ENCODE data around the gene TRIL.

Gene TRIL

GRCh38 chr7:28958235-28958979 lies at the start of gene TRIL:
TRIL (minus strand) TSS chr7:28958330; CDS start chr7:28958046, 284 bp downstream.
- no peak for TF ChIP-seq CTCF (conservative IDR thresholded peaks at IDR 0.05; ENCODE audit: low read depth, low read length)
- no peak within 1 kb of the TSS for H2AFZ ChIP-seq (ENCODE audit: low read depth)
- H3K4me3 ChIP-seq (IDR thresholded peaks at IDR 0.05; ENCODE audit: insufficient read depth, low read depth, low read length): no peak within 1 kb of the TSS
- H4K20me1 ChIP-seq (ENCODE audit: insufficient read depth): no peaks in the 10 kb centered on the region
- no peak within 1 kb of the TSS for H3K9ac ChIP-seq
- no peak within 1 kb of the TSS for H3K4me2 ChIP-seq
- H3K79me2 ChIP-seq (ENCODE audit: insufficient read depth, low read depth): no peaks in the 10 kb centered on the region
- no peaks in the 10 kb centered on the region for H3K36me3 ChIP-seq (ENCODE audit: insufficient read depth)
- no peaks in the 10 kb centered on the region for H3K4me1 ChIP-seq (ENCODE audit: low read depth, poor library complexity, severe bottlenecking)
- H3K27ac ChIP-seq: no peak within 1 kb of the TSS
- H3K27me3 ChIP-seq (ENCODE audit: insufficient read depth, low read depth): no peaks in the 10 kb centered on the region

- Histone ChIP-seq H3K9ac (no peak overlapping the region), H3K79me2 (ENCODE audit: insufficient read depth, low read depth) (no peaks in the 10 kb centered on the region), H4K20me1 (ENCODE audit: insufficient read depth) (no peaks in the 10 kb centered on the region), H3K36me3 (ENCODE audit: insufficient read depth) (no peaks in the 10 kb centered on the region), H3K27ac (no peak overlapping the region), H3K27me3 (ENCODE audit: insufficient read depth, low read depth) (no peaks in the 10 kb centered on the region), H3K4me1 (ENCODE audit: low read depth, poor library complexity, severe bottlenecking) (no peaks in the 10 kb centered on the region), H2AFZ (ENCODE audit: low read depth) (no peak overlapping the region), H3K4me3 (IDR thresholded peaks at IDR 0.05; ENCODE audit: insufficient read depth, low read depth, low read length) (no peak overlapping the region), H3K4me2 (no peak overlapping the region)
- no peak for TF ChIP-seq CTCF (conservative IDR thresholded peaks at IDR 0.05; ENCODE audit: low read depth, low read length)
Observed at GRCh38 chr7:29007127-29007526, 49.0 kb upstream of the TRIL start.

- Histone ChIP-seq H4K20me1 (ENCODE audit: insufficient read depth) (no peaks in the 10 kb centered on the region), H3K9ac (no peak overlapping the region), H3K36me3 (ENCODE audit: insufficient read depth) (no peaks in the 10 kb centered on the region), H3K79me2 (ENCODE audit: insufficient read depth, low read depth) (no peaks in the 10 kb centered on the region), H3K4me1 (ENCODE audit: low read depth, poor library complexity, severe bottlenecking) (no peaks in the 10 kb centered on the region), H3K4me3 (IDR thresholded peaks at IDR 0.05; ENCODE audit: insufficient read depth, low read depth, low read length) (no peak overlapping the region), H3K27me3 (ENCODE audit: insufficient read depth, low read depth) (no peaks in the 10 kb centered on the region), H2AFZ (ENCODE audit: low read depth) (no peak overlapping the region), H3K4me2 (no peak overlapping the region), H3K27ac (no peak overlapping the region)
- no peak for TF ChIP-seq CTCF (conservative IDR thresholded peaks at IDR 0.05; ENCODE audit: low read depth, low read length)
Observed at GRCh38 chr7:29005829-29006228, 47.7 kb upstream of the TRIL start.

- Histone ChIP-seq H3K4me3 (IDR thresholded peaks at IDR 0.05; ENCODE audit: insufficient read depth, low read depth, low read length) (no peak overlapping the region), H3K27ac (no peak overlapping the region), H4K20me1 (ENCODE audit: insufficient read depth) (no peaks in the 10 kb centered on the region), H2AFZ (ENCODE audit: low read depth) (no peak overlapping the region), H3K4me1 (ENCODE audit: low read depth, poor library complexity, severe bottlenecking) (no peaks in the 10 kb centered on the region), H3K9ac (no peak overlapping the region), H3K27me3 (ENCODE audit: insufficient read depth, low read depth) (no peaks in the 10 kb centered on the region), H3K36me3 (ENCODE audit: insufficient read depth) (no peaks in the 10 kb centered on the region), H3K4me2 (no peak overlapping the region), H3K79me2 (ENCODE audit: insufficient read depth, low read depth) (no peaks in the 10 kb centered on the region)
- TF ChIP-seq CTCF (conservative IDR thresholded peaks at IDR 0.05; ENCODE audit: low read depth, low read length): no peak
Observed at GRCh38 chr7:29005406-29005805, 47.3 kb upstream of the TRIL start.

Data from KMS-11 (cell line).